Smooth muscle cell (in vitro differentiated cells): Measurements from ENCODE around the gene MCAM. TPM values are rescaled to one million over a fixed set of nuclear protein-coding genes. Genes with fewer than 3 reads are reported as not detected.

Source experiments
- DNase-seq: peaks from one replicate; lab custom pipeline; 2025; ENCODE audit not compliant: unreplicated experiment; lab: John Stamatoyannopoulos, UW
- H2AFZ ChIP-seq: fragments of 200-600 bp; sonication (generic); 2 replicates; pipeline ENCODE4 v1.6.0; 2016; ENCODE audit warnings: antibody characterized with exemption, low read depth, mild to moderate bottlenecking
- H3F3A ChIP-seq: fragments of 200-600 bp; sonication (generic); 2 replicates; pipeline ENCODE4 v1.6.0; 2017; ENCODE audit warnings: antibody characterized with exemption, low read depth
- H3K27ac ChIP-seq: fragments of 200-600 bp; sonication (generic); 2 replicates; pipeline ENCODE4 v1.5.1; 2016; ENCODE audit warnings: low read depth, mild to moderate bottlenecking
- H3K27me3 ChIP-seq: fragments of 200-600 bp; sonication (generic); 2 replicates; pipeline ENCODE4 v1.6.1; 2016; ENCODE audit warnings: low read depth, mild to moderate bottlenecking
- H3K36me3 ChIP-seq: fragments of 200-600 bp; sonication (generic); 2 replicates; pipeline ENCODE4 v1.5.1; 2016; ENCODE audit warnings: low read depth
- H3K4me1 ChIP-seq: fragments of 200-600 bp; sonication (generic); 2 replicates; pipeline ENCODE4 v1.5.1; 2016; ENCODE audit warnings: low read depth
- H3K4me2 ChIP-seq: fragments of 200-600 bp; sonication (generic); 2 replicates; pipeline ENCODE4 v1.6.0; 2016; ENCODE audit warnings: mild to moderate bottlenecking
- H3K4me3 ChIP-seq: fragments of 200-600 bp; sonication (generic); 2 replicates; pipeline ENCODE4 v1.5.1; 2016; ENCODE audit warnings: mild to moderate bottlenecking
- H3K79me2 ChIP-seq: fragments of 200-600 bp; sonication (generic); 2 replicates; pipeline ENCODE4 v1.6.0; 2016; ENCODE audit warnings: low read depth, mild to moderate bottlenecking
- H3K9ac ChIP-seq: fragments of 200-600 bp; sonication (generic); 2 replicates; pipeline ENCODE4 v1.6.0; 2016; ENCODE audit warnings: low read depth
- H3K9me3 ChIP-seq: fragments of 200-600 bp; sonication (generic); replicated peaks from 2 replicates; pipeline ENCODE4 v1.5.1; 2016; ENCODE audit warnings: low read depth
- H4K20me1 ChIP-seq: fragments of 200-600 bp; sonication (generic); 2 replicates; pipeline ENCODE4 v1.6.0; 2016; ENCODE audit warnings: low read depth
- WGBS: methylation state at CpG from one replicate; pipeline ENCODE4 v1.1.7; 2016; ENCODE audit warnings: low lambda C conversion rate; 5-methylcytosine and 5-hydroxymethylcytosine counted together
- polyA plus RNA-seq: library from polyadenylated mRNA; unstranded; fragments of >200 nt; fragmentation: Nextera tagmentation; extraction: Ambion mirVana; gene quantifications from 2 replicates; pipeline ENCODE4 v1.2.1, GENCODE V29; 2016
- total RNA-seq: library from RNA; depleted of rRNA; stranded (reverse); fragments of >200 nt; gene quantifications from 2 replicates; pipeline ENCODE4 v1.2.3, GENCODE V29; 2014
- TF ChIP-seq, protein P1 (sequence below): fragments of 200-600 bp; sonication (generic); IDR thresholded peaks from 2 replicates; pipeline ENCODE4 v1.5.1; 2017; ENCODE audit warnings: borderline replicate concordance, mild to moderate bottlenecking, antibody characterized with exemption; ENCODE audit not compliant: insufficient read depth, poor library complexity, severe bottlenecking

MCAM gene
- total and polyA plus RNA-seq, 2 experiments from 2014 or later = 30.7 to 138 TPM

DNA sequence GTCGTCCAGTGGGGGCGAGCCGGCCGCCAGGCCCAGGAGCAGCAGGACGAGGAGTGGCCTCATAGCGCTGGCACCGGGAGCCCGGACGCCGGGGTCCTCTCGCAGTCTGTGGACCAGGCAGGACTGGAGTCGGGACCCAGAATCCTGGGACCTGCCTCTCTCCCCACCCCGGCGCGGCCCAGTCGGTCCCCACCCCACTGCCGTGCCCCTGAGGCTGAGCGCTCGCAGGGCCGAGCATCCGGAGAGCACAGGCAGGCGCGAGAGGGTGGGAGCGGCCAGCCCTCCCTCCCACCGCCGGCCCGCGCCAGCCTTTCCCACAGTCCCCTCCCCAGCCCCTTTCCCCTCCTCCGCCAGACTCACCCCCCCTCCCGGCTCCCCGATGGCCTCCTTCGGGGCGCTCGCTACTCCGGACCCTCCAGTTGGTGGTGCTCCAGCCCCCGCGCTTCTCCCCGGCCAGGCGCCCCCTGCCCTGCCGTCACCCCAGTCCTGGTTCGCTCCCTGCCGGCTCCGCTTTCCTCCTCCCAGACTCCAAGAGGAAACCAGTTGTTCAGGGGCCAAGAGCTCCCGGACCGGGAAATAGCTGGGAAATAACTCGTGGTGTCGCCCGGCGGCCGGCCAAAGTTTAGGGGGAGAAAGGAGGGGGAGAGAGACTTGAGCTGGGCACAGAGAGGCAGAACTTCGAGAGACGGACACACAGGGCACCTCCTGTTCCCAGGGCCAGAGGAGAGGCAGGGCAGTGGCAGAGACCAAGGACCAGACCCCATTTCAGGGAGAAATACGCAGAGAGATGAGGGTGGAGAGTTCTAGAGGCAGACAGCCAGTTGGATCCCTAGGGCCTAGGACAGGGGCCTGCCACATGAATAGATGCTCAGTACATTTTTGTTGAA is 23.6 kb upstream of the MCAM start, which contains the start of gene C1QTNF5:
Gene C1QTNF5, minus strand, starts transcription at position 549 of the 887 bp plus-strand sequence. Its CDS starts 486 bp downstream, at position 63.
- TF ChIP-seq, protein P1, sequence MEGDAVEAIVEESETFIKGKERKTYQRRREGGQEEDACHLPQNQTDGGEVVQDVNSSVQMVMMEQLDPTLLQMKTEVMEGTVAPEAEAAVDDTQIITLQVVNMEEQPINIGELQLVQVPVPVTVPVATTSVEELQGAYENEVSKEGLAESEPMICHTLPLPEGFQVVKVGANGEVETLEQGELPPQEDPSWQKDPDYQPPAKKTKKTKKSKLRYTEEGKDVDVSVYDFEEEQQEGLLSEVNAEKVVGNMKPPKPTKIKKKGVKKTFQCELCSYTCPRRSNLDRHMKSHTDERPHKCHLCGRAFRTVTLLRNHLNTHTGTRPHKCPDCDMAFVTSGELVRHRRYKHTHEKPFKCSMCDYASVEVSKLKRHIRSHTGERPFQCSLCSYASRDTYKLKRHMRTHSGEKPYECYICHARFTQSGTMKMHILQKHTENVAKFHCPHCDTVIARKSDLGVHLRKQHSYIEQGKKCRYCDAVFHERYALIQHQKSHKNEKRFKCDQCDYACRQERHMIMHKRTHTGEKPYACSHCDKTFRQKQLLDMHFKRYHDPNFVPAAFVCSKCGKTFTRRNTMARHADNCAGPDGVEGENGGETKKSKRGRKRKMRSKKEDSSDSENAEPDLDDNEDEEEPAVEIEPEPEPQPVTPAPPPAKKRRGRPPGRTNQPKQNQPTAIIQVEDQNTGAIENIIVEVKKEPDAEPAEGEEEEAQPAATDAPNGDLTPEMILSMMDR = no peak
- H3K36me3 ChIP-seq = no peaks in the 10 kb centered on the region
- DNase-seq = no peak
- H4K20me1 ChIP-seq = no peaks in the 10 kb centered on the region
- H3K9me3 ChIP-seq = no peaks in the 10 kb centered on the region
- peaks cover 32% of the 10 kb centered on the region for H3K27me3 ChIP-seq
- 7% methylated on average over 30 of the region's 53 CpGs for WGBS
- peak within 1 kb of the TSS; percentile 39 for H3K9ac ChIP-seq
- H2AFZ ChIP-seq = peak within 1 kb of the TSS; percentile 87
- H3K27ac ChIP-seq = no peak within 1 kb of the TSS
- H3K4me3 ChIP-seq = peak within 1 kb of the TSS; percentile 66
- peaks cover 35% of the 10 kb centered on the region for H3K4me1 ChIP-seq
- H3F3A ChIP-seq = peaks cover 13% of the 10 kb centered on the region
- H3K4me2 ChIP-seq = peak within 1 kb of the TSS; percentile 98
- H3K79me2 ChIP-seq = peaks cover 4% of the 10 kb centered on the region

DNA sequence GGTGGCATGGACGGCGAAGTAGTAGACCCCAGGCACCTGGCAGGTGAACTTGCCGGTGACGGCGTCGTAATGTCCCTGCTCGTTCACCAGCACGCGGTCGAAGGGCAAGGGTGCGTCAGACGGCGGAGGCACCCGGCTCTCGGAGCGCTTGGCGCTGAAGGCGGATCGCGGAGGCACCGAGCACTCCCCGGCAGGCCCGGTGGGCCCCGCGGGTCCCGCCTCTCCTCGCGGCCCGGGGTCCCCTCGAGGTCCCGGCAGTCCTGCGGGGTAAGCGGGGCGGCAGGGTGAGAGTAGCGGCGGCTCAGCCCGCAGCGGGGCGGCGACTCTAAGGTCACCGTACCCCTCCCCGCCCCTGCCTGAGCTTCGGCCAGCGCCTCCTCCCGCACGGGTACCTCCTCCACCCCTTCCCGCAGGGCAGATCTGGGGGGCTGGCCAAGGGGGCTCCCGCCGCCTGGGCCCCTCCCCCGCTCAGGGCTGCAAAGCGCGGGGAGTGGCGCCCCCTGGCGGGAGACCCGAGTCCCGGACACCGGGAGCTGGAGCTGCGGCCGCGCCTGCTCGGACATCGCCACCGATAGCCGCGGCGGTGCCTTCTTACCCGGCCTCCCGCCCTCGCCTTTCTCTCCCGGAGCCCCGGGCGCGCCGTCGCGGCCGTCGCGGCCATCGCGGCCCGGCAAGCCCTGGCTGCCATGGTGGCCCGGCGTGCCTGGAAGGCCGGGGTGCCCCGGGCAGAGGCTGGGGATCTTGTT is 22.8 kb upstream of the MCAM start:
- DNase-seq = no peak
- 5% methylated on average over 65 of the region's 86 CpGs for WGBS
- TF ChIP-seq, protein P1 = peak; percentile 99

DNA sequence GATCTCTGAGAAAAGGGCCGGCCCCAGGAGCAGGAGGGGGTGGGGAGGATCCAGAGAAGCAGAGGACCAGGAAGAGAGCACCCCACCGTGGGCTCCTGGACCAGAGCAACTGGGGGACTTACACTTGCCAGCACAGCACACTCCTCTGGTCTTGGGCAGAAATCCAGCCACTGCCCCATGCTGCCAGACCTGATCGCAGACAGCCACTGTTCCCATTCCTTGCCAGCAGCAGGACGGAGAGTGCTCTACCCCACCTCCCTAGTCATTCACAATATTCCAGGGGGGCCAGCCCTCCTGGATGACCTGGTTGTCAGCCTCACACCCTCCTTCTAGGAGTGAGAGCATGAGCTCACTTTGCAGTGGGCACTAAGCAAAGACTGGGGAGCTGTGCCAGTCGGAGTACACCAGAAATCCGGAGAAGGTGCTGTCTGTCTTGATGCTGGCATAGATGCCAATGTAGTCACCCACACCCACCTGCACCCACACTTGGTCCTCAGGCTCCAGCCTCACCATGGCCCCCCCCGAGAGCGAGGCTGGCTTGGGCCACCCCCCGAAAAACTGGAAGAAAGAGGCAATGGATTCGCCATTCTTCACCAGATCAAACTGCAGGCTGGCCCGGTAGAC is 22.1 kb upstream of the MCAM start:
- Histone ChIP-seq H3K27ac (no peak overlapping the region), H3K4me2 (peak overlapping the region; percentile 98), H3K36me3 (no peaks in the 10 kb centered on the region), H3K4me1 (peaks cover 43% of the 10 kb centered on the region), H3F3A (peaks cover 13% of the 10 kb centered on the region), H3K79me2 (peaks cover 14% of the 10 kb centered on the region), H3K9ac (no peak overlapping the region), H2AFZ (no peak overlapping the region), H4K20me1 (no peaks in the 10 kb centered on the region), H3K9me3 (no peaks in the 10 kb centered on the region), H3K27me3 (peaks cover 32% of the 10 kb centered on the region), H3K4me3 (peak overlapping the region; percentile 66)
- DNase-seq = no peak
- 55% methylated on average over 11 of the region's 11 CpGs for WGBS
- TF ChIP-seq, protein P1 = no peak

More for the DNA sequence above, 22.8 kb upstream of the MCAM start:
- H3K36me3 ChIP-seq = no peaks in the 10 kb centered on the region
- H3K79me2 ChIP-seq = peaks cover 12% of the 10 kb centered on the region
- peaks cover 13% of the 10 kb centered on the region for H3F3A ChIP-seq
- peak overlapping the region; percentile 39 for H3K9ac ChIP-seq
- H3K27me3 ChIP-seq = peaks cover 32% of the 10 kb centered on the region
- peak overlapping the region; percentile 87 for H2AFZ ChIP-seq
- peak overlapping the region; percentile 66 for H3K4me3 ChIP-seq
- peaks cover 43% of the 10 kb centered on the region for H3K4me1 ChIP-seq
- H3K9me3 ChIP-seq = no peaks in the 10 kb centered on the region
- H3K4me2 ChIP-seq = peak overlapping the region; percentile 98
- H4K20me1 ChIP-seq = no peaks in the 10 kb centered on the region
- H3K27ac ChIP-seq = no peak overlapping the region
